Mesenchymal stem cell (in vitro differentiated cells and primary cell): ENCODE measurements around the gene KIF13A.
"Not testable (repeated sequence)": the region's sequence is repeated elsewhere in the genome, so short reads cannot be mapped to it uniquely, and the experiment has no call there.

ENCODE experiments used
- DNase-seq: peaks from one replicate; pipeline ENCODE4 v3.0.0-alpha.2; 2013
- H2AFZ ChIP-seq: one replicate; pipeline ENCODE4 v1.6.1; 2013; ENCODE audit warnings: low read depth, mild to moderate bottlenecking, control low read depth, inconsistent platforms, low read length, moderate library complexity
- H2AK5ac ChIP-seq: 2 replicates; pipeline ENCODE4 v1.6.1; 2013; ENCODE audit warnings: low read length, moderate library complexity, mild to moderate bottlenecking, inconsistent platforms; ENCODE audit not compliant: severe bottlenecking
- H2BK120ac ChIP-seq: one replicate; pipeline ENCODE4 v1.6.1; 2013; ENCODE audit warnings: low read depth, mild to moderate bottlenecking, inconsistent platforms, low read length, moderate library complexity
- H2BK12ac ChIP-seq, 2 experiments: one replicate each; pipeline ENCODE4 v1.6.1; 2013; ENCODE audit warnings: inconsistent platforms in 2 of 2, low read length in 2 of 2, mild to moderate bottlenecking in 2 of 2, moderate library complexity in 2 of 2, control low read depth in 1 of 2
- H2BK15ac ChIP-seq: one replicate; pipeline ENCODE4 v1.6.1; 2013; ENCODE audit warnings: mild to moderate bottlenecking, low read depth, inconsistent platforms; ENCODE audit not compliant: poor library complexity, severe bottlenecking
- H2BK5ac ChIP-seq: 2 replicates; pipeline ENCODE4 v1.6.1; 2013; ENCODE audit warnings: low read depth, mild to moderate bottlenecking, low read length, control low read depth, inconsistent platforms; ENCODE audit not compliant: poor library complexity, severe bottlenecking
- H3K14ac ChIP-seq, 2 experiments: one replicate each; pipeline ENCODE4 v1.6.1; 2013; ENCODE audit warnings: inconsistent platforms in 2 of 2, low read length in 2 of 2, control low read depth in 1 of 2, mild to moderate bottlenecking in 1 of 2, moderate library complexity in 1 of 2
- H3K18ac ChIP-seq, 2 experiments: one replicate each; pipeline ENCODE4 v1.6.1; 2013; ENCODE audit warnings: inconsistent platforms in 2 of 2, low read length in 2 of 2, control low read depth in 1 of 2, low read depth in 1 of 2, mild to moderate bottlenecking in 1 of 2
- H3K23ac ChIP-seq, 2 experiments: one replicate each; pipeline ENCODE4 v1.6.1; 2013; ENCODE audit warnings: inconsistent platforms in 2 of 2, low read length in 2 of 2, mild to moderate bottlenecking in 2 of 2, moderate library complexity in 2 of 2, control low read depth in 1 of 2
- H3K27ac ChIP-seq: 2 replicates; pipeline ENCODE4 v1.5.1; 2013; ENCODE audit warnings: mild to moderate bottlenecking, moderate library complexity, low read length, control low read depth, inconsistent platforms; ENCODE audit not compliant: poor library complexity, severe bottlenecking
- H3K27me3 ChIP-seq, 2 experiments: 2 replicates each; pipeline versions ENCODE4 v1.6.1 to v1.7.0; 2013; ENCODE audit warnings: low read length in 2 of 2, mild to moderate bottlenecking in 2 of 2, moderate library complexity in 2 of 2, control low read depth in 1 of 2, inconsistent platforms in 1 of 2; ENCODE audit not compliant: control insufficient read depth in 1 of 2, insufficient read depth in 1 of 2
- H3K36me3 ChIP-seq, 2 experiments: 2 replicates each; pipeline versions ENCODE4 v1.6.1 to v1.7.0; 2013; ENCODE audit warnings: low read length in 2 of 2, control low read depth in 1 of 2, inconsistent platforms in 1 of 2, low read depth in 1 of 2, mild to moderate bottlenecking in 1 of 2; ENCODE audit not compliant: insufficient read depth in 2 of 2, control insufficient read depth in 1 of 2
- H3K4ac ChIP-seq, 2 experiments: one replicate each; pipeline ENCODE4 v1.6.1; 2013; ENCODE audit warnings: inconsistent platforms in 2 of 2, low read length in 2 of 2, mild to moderate bottlenecking in 2 of 2, moderate library complexity in 2 of 2, control low read depth in 1 of 2, low read depth in 1 of 2
- H3K4me1 ChIP-seq: 2 replicates; pipeline ENCODE4 v1.6.1; 2013; ENCODE audit warnings: low read depth, low read length, control low read depth; ENCODE audit not compliant: control insufficient read depth, insufficient read depth
- H3K4me2 ChIP-seq: 2 replicates; pipeline ENCODE4 v1.6.1; 2013; ENCODE audit warnings: low read length, mild to moderate bottlenecking, inconsistent platforms; ENCODE audit not compliant: poor library complexity, severe bottlenecking
- H3K4me3 ChIP-seq, 2 experiments: 2 replicates each; pipeline versions ENCODE4 v1.5.1 to v1.7.0; 2013; ENCODE audit warnings: low read length in 2 of 2, mild to moderate bottlenecking in 2 of 2, control low read depth in 1 of 2, low read depth in 1 of 2; ENCODE audit not compliant: insufficient read depth in 1 of 2
- H3K79me1 ChIP-seq: replicated peaks from 2 replicates; pipeline ENCODE4 v1.6.1; 2013; ENCODE audit warnings: mild to moderate bottlenecking, control low read depth, low read length, inconsistent platforms; ENCODE audit not compliant: poor library complexity, severe bottlenecking
- H3K9ac ChIP-seq: 2 replicates; pipeline ENCODE4 v1.7.0; 2013; ENCODE audit warnings: mild to moderate bottlenecking, low read length, moderate library complexity
- H3K9me3 ChIP-seq: 2 replicates; pipeline ENCODE4 v1.7.0; 2013; ENCODE audit warnings: mild to moderate bottlenecking, low read length; ENCODE audit not compliant: control insufficient read depth
- H4K8ac ChIP-seq: one replicate; pipeline ENCODE4 v1.6.1; 2013; ENCODE audit warnings: inconsistent platforms, mild to moderate bottlenecking, low read length, moderate library complexity
- H4K91ac ChIP-seq: one replicate; pipeline ENCODE4 v1.6.1; 2013; ENCODE audit warnings: mild to moderate bottlenecking, low read length, inconsistent platforms
- WGBS: methylation state at CpG from one replicate; pipeline ENCODE4 v1.1.7; 2013; ENCODE audit warnings: mixed read lengths; 5-methylcytosine and 5-hydroxymethylcytosine counted together

Gene KIF13A

GRCh38 chr6:17917837-17918763 is 69.3 kb downstream of the KIF13A start:
- H3K14ac ChIP-seq, result no peak overlapping the region

DNA sequence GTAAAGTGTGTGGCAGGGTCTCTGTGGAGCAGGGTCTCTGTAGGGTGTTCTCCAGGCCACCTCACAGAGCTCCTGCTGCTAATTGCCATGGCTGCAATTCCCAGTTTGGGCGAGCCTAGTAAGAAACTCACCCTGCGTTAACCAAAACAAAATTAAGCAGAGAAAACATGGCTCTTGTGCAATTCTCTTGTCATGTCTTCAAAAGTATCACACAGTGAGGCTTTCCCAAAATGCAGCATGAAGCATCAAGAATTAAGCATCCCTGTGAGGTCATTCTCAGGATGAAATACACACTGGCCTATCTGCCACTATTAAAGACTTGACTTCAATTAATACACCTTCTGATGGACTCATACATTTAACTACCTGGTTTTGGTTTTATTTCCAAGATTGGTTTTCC is 72.8 kb downstream of the KIF13A start:
- WGBS, result 91% methylated on average over 2 of the region's 2 CpGs

More at GRCh38 chr6:17917837-17918763, 69.3 kb downstream of the KIF13A start:
- Histone ChIP-seq H2AK5ac (no peak overlapping the region), H3K4me1 (peaks cover 3% of the 10 kb centered on the region), H2AFZ (no peak overlapping the region), H3K36me3 (peaks cover 2 to 6% of the 10 kb centered on the region in 2 experiments), H3K18ac (no peak overlapping the region), H3K4me3 (no peak overlapping the region), H3K9me3 (no peaks in the 10 kb centered on the region), H2BK5ac (no peak overlapping the region), H2BK120ac (no peak overlapping the region), H3K27ac (no peak overlapping the region), H4K8ac (no peak overlapping the region), H4K91ac (no peak overlapping the region), H3K9ac (no peak overlapping the region), H2BK15ac (no peak overlapping the region), H3K4ac (no peak overlapping the region), H3K27me3 (no peaks in the 10 kb centered on the region), H3K79me1 (peaks cover 38% of the 10 kb centered on the region), H3K4me2 (no peak overlapping the region), H2BK12ac (peak overlapping the region in 1 of 2 experiments; percentile 54), H3K23ac (no peak overlapping the region)
- WGBS, result 97% methylated on average over 5 of the region's 9 CpGs
- DNase-seq, result no peak

GRCh38 chr6:17912521-17912920 is 74.9 kb downstream of the KIF13A start:
- Histone ChIP-seq H2AFZ (no peak overlapping the region), H3K4me2 (no peak overlapping the region), H4K8ac (no peak overlapping the region), H2AK5ac (no peak overlapping the region), H2BK15ac (no peak overlapping the region), H3K9me3 (no peaks in the 10 kb centered on the region), H3K4me3 (no peak overlapping the region), H3K27me3 (no peaks in the 10 kb centered on the region), H3K27ac (no peak overlapping the region), H3K4me1 (peaks cover 2% of the 10 kb centered on the region), H3K18ac (no peak overlapping the region), H3K4ac (no peak overlapping the region), H2BK12ac (no peak overlapping the region), H4K91ac (no peak overlapping the region), H3K36me3 (no peaks in the 10 kb centered on the region), H3K23ac (no peak overlapping the region), H2BK5ac (no peak overlapping the region), H3K9ac (no peak overlapping the region), H3K79me1 (peaks cover 27% of the 10 kb centered on the region), H2BK120ac (no peak overlapping the region), H3K14ac (no peak overlapping the region)
- DNase-seq, result no peak

More for the DNA sequence above, 72.8 kb downstream of the KIF13A start:
- no peak overlapping the region for H4K8ac ChIP-seq
- H3K14ac ChIP-seq, result no peak overlapping the region
- no peak overlapping the region for H3K4me3 ChIP-seq
- H3K79me1 ChIP-seq, result peaks cover 33% of the 10 kb centered on the region
- no peak overlapping the region for H3K23ac ChIP-seq
- no peak overlapping the region for H4K91ac ChIP-seq
- H3K4ac ChIP-seq, result no peak overlapping the region
- peaks cover 2 to 3% of the 10 kb centered on the region in 2 experiments for H3K36me3 ChIP-seq
- no peak overlapping the region for H2AK5ac ChIP-seq
- H2BK5ac ChIP-seq, result no peak overlapping the region
- no peaks in the 10 kb centered on the region for H3K9me3 ChIP-seq
- H3K4me2 ChIP-seq, result no peak overlapping the region
- H2BK120ac ChIP-seq, result no peak overlapping the region
- DNase-seq, result no peak
- H3K18ac ChIP-seq, result no peak overlapping the region
- H2AFZ ChIP-seq, result no peak overlapping the region
- H3K4me1 ChIP-seq, result peaks cover 3% of the 10 kb centered on the region
- no peak overlapping the region for H2BK15ac ChIP-seq
- H3K27me3 ChIP-seq, result no peaks in the 10 kb centered on the region
- no peak overlapping the region for H3K9ac ChIP-seq
- no peak overlapping the region for H3K27ac ChIP-seq
- no peak overlapping the region for H2BK12ac ChIP-seq

DNA sequence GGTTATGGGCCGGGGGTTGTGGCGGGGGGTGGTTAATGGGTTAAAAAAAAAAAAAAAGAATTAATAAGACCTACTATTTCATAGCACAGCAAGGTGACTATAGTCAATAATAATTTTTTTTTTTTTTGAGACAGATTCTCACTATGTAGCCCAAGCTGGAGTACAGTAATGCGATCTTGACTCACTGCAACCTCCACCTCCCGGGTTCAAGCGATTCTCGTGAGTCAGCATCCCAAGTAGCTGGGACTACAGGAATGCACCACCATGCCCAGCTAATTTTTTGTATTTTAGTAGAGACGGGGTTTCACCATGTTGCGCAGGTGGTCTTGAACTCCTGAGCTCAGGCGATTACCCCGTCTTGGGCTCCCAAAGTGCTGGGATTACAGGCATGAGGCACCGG is 75.8 kb downstream of the KIF13A start:
- H2AK5ac ChIP-seq, H3K4ac ChIP-seq, H2BK15ac ChIP-seq, H3K27ac ChIP-seq, H2BK12ac ChIP-seq, H3K23ac ChIP-seq, H3K14ac ChIP-seq, H3K36me3 ChIP-seq, H3K9ac ChIP-seq, H3K18ac ChIP-seq, H3K9me3 ChIP-seq, H2AFZ ChIP-seq, DNase-seq, H2BK120ac ChIP-seq, H3K4me3 ChIP-seq, H4K8ac ChIP-seq, H2BK5ac ChIP-seq, H3K4me1 ChIP-seq, H3K4me2 ChIP-seq, H4K91ac ChIP-seq, H3K27me3 ChIP-seq: not testable (repeated sequence)
- WGBS, result 97% methylated on average over 6 of the region's 11 CpGs
- peaks cover 26% of the 10 kb centered on the region for H3K79me1 ChIP-seq
